Activated T-cell treated with anti-CD3 and anti-CD28 coated beads, Interleukin-2, amount 50 U/mL, for 24 hours (primary cell): ENCODE data around the gene MSL2.
"Not testable (repeated sequence)": the region's sequence is repeated elsewhere in the genome, so short reads cannot be mapped to it uniquely, and the experiment has no call there.

Source experiments
- DNase-seq: peaks from one replicate; pipeline ENCODE4 v3.0.0-alpha.2; 2020
- H3K27ac Mint-ChIP-seq: 2 replicates; pipeline ENCODE4 v1.8.0; 2020; ENCODE audit warnings: mild to moderate bottlenecking, mixed read lengths
- H3K27me3 Mint-ChIP-seq: 2 replicates; pipeline ENCODE4 v1.8.0; 2020; ENCODE audit warnings: mixed read lengths
- H3K36me3 Mint-ChIP-seq: 2 replicates; pipeline ENCODE4 v1.8.0; 2020; ENCODE audit warnings: low read depth, mixed read lengths
- H3K4me1 Mint-ChIP-seq: 2 replicates; pipeline ENCODE4 v1.8.0; 2020; ENCODE audit warnings: low read depth, mixed read lengths
- H3K4me3 Mint-ChIP-seq: 2 replicates; pipeline ENCODE4 v1.8.0; 2020; ENCODE audit warnings: mild to moderate bottlenecking, moderate library complexity, mixed read lengths
- H3K9me3 Mint-ChIP-seq: 2 replicates; pipeline ENCODE4 v1.8.0; 2020; ENCODE audit warnings: mixed read lengths

MSL2 gene

DNA sequence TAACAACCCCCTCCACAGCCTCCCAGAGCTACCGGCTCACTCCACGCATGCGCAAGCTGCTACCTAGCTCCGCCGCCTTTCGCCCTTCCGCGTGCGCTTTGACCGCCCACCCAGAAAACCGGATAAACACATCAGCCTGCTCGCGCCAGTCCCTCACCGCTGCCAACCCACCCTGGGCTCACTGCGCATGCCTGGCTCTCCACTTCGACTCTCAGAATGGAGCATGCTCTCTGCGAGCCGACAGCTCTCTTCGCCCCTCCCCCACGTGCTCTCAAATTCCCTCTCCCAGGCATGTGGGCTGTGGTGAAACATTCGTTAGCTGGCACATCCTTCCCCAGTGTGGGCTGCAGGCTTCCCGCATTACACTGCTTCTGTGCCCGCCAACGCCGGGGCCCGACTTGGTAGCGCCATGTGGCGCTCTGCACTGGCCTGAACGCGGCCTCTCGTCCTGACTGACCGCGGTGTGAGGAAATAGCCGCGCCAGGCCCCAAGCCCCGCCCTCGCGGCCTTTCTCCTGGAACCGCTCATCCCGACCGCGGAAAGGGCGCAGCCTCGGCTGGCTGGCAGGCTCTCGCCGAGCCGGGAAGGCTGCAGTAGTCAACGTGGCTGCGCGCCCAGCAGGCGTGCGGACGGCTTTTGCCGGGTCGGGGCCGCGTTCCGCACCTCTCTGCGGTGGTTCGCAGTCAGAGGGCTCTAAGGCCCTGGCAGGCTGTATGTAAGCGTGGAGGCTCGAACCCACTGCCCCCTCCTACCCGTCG, 445 bp upstream of the MSL2 start:
- H3K27ac Mint-ChIP-seq, result peak overlapping the region; percentile 98
- peaks cover 47% of the 10 kb centered on the region for H3K36me3 Mint-ChIP-seq
- H3K9me3 Mint-ChIP-seq, result no peaks in the 10 kb centered on the region
- peak overlapping the region; percentile 93 for H3K4me3 Mint-ChIP-seq
- peaks cover 37% of the 10 kb centered on the region for H3K4me1 Mint-ChIP-seq
- DNase-seq, result peak; percentile 99
- H3K27me3 Mint-ChIP-seq, result no peaks in the 10 kb centered on the region

DNA sequence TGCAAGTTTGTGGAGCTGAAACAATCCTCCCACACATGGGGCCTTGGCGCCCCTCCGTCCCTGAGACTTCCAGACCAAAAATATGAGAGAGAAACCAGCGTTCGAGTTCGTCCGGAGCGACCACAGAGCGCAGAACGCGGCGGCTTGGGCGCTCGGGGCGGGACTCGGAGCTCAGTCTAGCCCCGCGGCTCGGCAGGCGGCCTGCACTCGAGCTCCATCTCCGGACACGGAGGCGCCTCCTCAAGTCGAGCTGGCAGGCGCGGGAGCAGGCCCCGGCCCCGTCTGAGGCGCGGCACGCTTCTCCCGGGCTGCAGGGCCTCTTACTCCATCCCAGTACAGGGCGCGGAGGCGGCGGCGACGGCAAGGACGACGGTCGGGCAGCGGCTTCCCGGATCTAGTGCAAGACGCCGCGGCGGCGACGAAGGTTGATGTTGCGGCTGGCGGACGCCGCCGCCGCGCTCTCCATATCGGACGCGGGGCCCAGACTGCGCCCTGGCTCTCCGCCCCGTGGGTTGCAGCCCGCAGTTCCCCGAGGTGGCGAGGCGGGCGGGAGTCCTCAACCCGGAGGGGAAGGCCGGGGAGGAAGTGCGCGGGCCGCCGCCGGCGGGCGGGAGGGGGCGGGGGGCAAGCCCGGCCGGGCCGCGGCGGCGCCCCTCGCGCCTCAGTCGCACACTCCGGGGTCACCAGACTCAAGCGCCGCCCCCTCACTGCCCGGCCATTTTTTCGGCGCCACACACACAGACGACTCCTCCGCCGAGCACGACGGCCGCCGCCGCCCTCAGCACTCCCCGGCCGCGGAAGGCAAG, 674 bp downstream of the MSL2 start:
- no peak for DNase-seq
- Mint-ChIP-seq H3K27ac (peak overlapping the region; percentile 98), H3K4me3 (peak overlapping the region; percentile 93), H3K9me3 (no peaks in the 10 kb centered on the region), H3K36me3 (peaks cover 57% of the 10 kb centered on the region), H3K27me3 (no peaks in the 10 kb centered on the region), H3K4me1 (peaks cover 48% of the 10 kb centered on the region)

DNA sequence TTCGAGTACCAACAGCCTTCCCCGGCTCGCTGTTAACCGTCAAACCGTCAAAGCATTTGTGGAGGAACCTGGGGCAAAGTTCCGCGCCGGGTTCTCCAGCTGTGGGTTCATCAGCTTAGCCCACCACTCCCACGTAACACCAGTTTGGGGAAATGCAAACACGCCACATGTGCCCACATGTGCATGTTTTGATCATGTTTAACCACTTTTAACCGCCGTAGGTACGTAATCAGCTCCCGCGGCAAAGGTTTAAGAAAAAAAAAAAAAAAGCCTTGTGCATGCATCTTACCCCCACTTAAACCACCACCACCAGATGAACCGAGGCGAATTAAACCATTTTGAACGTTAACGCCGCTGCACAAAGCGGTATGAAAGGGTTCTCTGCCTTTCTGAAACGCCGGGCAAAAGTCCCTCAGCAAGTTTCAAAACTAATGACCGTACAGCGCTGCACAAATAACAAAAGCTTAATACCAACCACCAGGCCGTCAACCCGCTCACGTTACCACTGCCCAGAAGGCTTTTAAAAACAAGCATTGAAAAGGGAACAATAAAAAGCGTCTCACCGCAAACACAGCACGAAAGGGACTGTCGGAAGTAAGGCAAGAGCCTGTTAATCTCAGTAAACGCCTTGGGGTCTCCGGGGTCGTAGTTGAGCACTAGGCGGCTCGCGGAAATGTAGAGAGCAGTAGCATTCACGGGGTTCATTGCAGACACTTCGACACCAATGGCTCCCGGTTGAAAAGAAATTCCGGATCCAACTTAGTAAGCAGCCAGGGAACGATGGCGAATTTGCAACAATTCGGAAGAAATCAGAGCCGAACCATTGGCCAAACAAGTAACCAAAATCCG, 1.5 kb downstream of the MSL2 start:
- Mint-ChIP-seq H3K9me3 (no peaks in the 10 kb centered on the region), H3K4me1 (peaks cover 57% of the 10 kb centered on the region), H3K4me3 (peak overlapping the region; percentile 93), H3K27ac (peak overlapping the region; percentile 98), H3K27me3 (no peaks in the 10 kb centered on the region), H3K36me3 (peaks cover 63% of the 10 kb centered on the region)
- peak; percentile 74 for DNase-seq

- Mint-ChIP-seq H3K27me3 (no peaks in the 10 kb centered on the region), H3K36me3 (peaks cover 70% of the 10 kb centered on the region), H3K27ac (peak overlapping the region; percentile 98), H3K9me3 (no peaks in the 10 kb centered on the region), H3K4me3 (peak overlapping the region; percentile 93), H3K4me1 (peaks cover 68% of the 10 kb centered on the region)
- no peak for DNase-seq
Observed at GRCh38 chr3:136193278-136194054, 2.7 kb downstream of the MSL2 start.

GRCh38 chr3:136192831-136193230, 3.3 kb downstream of the MSL2 start:
- Mint-ChIP-seq H3K4me3 (peak overlapping the region; percentile 93), H3K9me3 (no peaks in the 10 kb centered on the region), H3K4me1 (peaks cover 69% of the 10 kb centered on the region), H3K27ac (peak overlapping the region; percentile 98), H3K27me3 (no peaks in the 10 kb centered on the region), H3K36me3 (peaks cover 70% of the 10 kb centered on the region)
- no peak for DNase-seq

GRCh38 chr3:136192195-136192594, 3.9 kb downstream of the MSL2 start:
- H3K27me3 Mint-ChIP-seq, H3K9me3 Mint-ChIP-seq, DNase-seq: not testable (repeated sequence)
- H3K36me3 Mint-ChIP-seq, result peaks cover 69% of the 10 kb centered on the region
- H3K4me1 Mint-ChIP-seq, result peaks cover 69% of the 10 kb centered on the region
- H3K27ac Mint-ChIP-seq, result peak overlapping the region; percentile 83
- H3K4me3 Mint-ChIP-seq, result peak overlapping the region; percentile 93

DNA sequence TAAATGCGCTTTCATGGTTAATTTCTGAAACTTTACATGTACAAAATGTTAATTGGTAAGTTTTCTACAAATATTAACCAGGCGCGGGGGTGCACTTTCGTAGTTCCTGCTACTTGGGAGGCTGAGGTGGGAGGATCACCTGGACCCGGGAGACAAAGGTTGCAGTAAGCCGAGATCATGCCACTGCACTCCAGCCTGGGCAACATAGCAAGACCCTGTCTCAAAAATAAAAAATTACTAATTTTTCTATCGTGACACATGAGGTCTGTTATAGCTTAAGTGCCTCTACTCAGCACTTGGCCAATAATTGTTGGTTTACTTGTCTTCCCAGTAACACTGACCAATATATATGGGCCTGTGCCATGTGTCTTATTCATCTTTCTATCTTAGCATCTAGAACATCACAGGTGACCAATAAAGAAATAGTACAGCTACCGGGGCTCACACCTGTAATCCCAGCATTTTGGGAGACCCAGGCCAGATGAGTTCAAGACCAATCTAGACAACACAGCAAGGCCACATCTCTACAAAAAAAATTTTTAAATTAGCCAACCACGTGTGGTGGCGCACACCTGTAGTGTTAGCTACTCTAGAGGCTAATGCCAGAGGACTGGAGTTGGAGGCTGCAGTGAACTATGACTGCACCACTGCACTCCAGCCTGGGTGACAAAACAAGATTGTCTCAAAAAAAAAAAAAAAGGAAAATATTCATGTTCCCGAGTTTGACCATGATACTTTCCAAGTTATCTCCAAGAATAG, 6.1 kb downstream of the MSL2 start:
- Mint-ChIP-seq H3K27me3 (no peaks in the 10 kb centered on the region), H3K9me3 (no peaks in the 10 kb centered on the region), H3K4me3 (peak overlapping the region; percentile 93), H3K4me1 (peaks cover 83% of the 10 kb centered on the region), H3K27ac (peak overlapping the region; percentile 83), H3K36me3 (peaks cover 57% of the 10 kb centered on the region)
- DNase-seq, result no peak

DNA sequence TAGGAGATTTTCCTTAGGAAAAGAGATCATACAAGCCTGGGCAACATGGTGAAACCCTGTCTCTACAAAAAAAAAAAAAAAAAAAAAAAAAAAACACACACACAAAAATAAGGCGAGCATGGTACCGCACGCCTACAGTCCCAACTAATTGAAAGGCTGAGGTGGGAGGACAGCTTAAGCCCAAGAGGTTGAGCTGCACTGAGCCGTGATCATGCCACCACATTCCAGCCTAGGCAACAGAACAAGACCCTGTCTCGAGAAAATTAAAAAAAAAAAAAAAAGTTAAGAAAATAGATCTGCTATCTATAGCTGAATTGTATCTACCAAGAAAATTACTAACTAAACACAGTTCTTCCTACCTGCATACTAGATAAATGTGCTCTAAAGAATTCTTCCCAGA, 7.1 kb downstream of the MSL2 start:
- Mint-ChIP-seq H3K27me3 (no peaks in the 10 kb centered on the region), H3K4me3 (peak overlapping the region; percentile 46), H3K4me1 (peaks cover 92% of the 10 kb centered on the region), H3K9me3 (no peaks in the 10 kb centered on the region), H3K36me3 (peaks cover 47% of the 10 kb centered on the region), H3K27ac (peak overlapping the region; percentile 82)
- no peak for DNase-seq

DNA sequence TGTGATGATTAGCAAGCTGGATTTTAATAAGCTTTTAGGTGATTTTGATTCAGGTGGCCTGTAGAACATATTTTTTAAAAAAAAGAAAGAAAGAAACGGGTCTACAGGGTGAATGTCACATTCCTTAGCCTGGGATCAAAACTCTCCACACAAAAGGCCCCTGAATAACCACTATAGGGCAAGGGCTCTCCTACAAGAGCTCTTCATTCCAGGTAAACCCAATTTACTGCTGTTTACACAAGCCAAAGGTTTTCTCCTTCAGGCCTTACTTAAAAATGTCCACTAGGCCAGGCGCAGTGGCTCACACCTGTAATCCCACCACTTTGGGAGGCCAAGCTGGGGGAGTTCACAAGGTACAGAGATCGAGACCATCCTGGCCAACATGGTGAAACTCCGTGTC, 8.3 kb downstream of the MSL2 start:
- no peak overlapping the region for H3K4me3 Mint-ChIP-seq

DNA sequence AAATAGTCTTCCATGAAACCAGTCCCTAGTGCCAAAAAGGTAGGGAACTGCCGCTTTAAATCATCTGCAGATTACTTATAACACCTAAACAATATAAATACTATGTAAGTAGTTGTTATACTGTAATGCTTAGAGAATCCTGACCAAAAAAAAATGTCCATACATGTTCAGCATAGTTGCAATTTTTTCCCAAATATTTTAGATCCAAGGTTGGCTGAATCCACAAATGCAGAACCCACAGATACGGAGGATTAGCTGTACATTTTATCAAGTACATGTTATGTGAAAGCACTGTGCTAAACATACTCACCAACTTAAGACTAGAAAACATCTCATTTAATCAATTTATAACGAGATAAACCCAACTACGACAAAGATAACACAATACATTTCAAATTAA, 9.3 kb downstream of the MSL2 start:
- peak overlapping the region; percentile 2 for H3K27ac Mint-ChIP-seq
- no peak for DNase-seq
- H3K27me3 Mint-ChIP-seq, result no peaks in the 10 kb centered on the region
- peak overlapping the region; percentile 5 for H3K4me3 Mint-ChIP-seq
- H3K9me3 Mint-ChIP-seq, result no peaks in the 10 kb centered on the region
- H3K36me3 Mint-ChIP-seq, result peaks cover 27% of the 10 kb centered on the region
- H3K4me1 Mint-ChIP-seq, result peaks cover 95% of the 10 kb centered on the region

More for the DNA sequence above, 8.3 kb downstream of the MSL2 start:
- Mint-ChIP-seq H3K4me1 (peaks cover 95% of the 10 kb centered on the region), H3K27me3 (no peaks in the 10 kb centered on the region), H3K27ac (peak overlapping the region; percentile 63), H3K9me3 (no peaks in the 10 kb centered on the region), H3K36me3 (peaks cover 36% of the 10 kb centered on the region)
- DNase-seq, result no peak

DNA sequence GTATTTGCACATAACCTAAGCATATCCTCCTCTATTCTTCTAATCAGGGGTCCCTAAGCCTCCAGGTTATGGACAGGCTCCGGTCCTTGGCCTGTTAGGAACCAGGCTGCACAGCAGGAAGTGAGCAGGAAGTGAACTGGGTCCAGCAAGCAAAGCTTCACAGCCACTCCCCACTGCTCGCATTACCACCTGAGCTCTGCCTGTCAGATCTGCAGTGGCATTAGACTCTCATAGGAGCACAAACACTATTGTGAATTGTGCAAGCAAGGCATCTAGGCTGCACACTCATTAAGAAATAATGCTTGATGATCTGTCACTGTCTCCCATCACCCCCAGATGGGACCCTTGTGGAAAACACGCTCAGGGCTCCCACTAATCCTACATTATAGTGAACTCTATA, 9.8 kb downstream of the MSL2 start:
- no peak for DNase-seq
- Mint-ChIP-seq H3K27ac (peak overlapping the region; percentile 9), H3K36me3 (peaks cover 23% of the 10 kb centered on the region), H3K9me3 (no peaks in the 10 kb centered on the region), H3K4me1 (peaks cover 93% of the 10 kb centered on the region), H3K4me3 (no peak overlapping the region), H3K27me3 (no peaks in the 10 kb centered on the region)

GRCh38 chr3:136184703-136185102, 11.4 kb downstream of the MSL2 start:
- Mint-ChIP-seq H3K4me3 (no peak overlapping the region), H3K9me3 (no peaks in the 10 kb centered on the region), H3K27me3 (no peaks in the 10 kb centered on the region), H3K27ac (peak overlapping the region; percentile 68), H3K4me1 (peaks cover 87% of the 10 kb centered on the region), H3K36me3 (peaks cover 13% of the 10 kb centered on the region)
- no peak for DNase-seq

DNA sequence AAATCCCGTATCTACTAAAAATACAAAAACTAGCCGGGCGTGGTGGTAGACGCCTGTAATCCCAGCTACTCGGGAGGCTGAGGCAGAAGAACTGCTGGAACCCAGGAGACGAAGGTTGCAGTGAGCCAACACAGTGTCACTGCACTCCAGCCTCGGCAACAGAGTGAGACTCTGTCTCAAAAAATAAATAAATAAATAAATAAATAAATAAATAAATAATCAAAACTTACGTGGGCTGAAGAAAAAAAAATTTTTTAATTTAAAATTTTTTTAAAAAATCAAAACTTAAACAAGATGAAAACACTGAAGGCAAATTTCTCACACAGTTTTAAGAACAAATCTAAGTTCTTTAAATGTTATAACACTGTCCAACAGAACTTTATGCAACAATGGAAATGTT, 14.4 kb downstream of the MSL2 start:
- H3K27me3 Mint-ChIP-seq, result no peaks in the 10 kb centered on the region
- no peak overlapping the region for H3K4me3 Mint-ChIP-seq
- H3K36me3 Mint-ChIP-seq, result peaks cover 11% of the 10 kb centered on the region

More for the DNA sequence above, 14.4 kb downstream of the MSL2 start:
- Mint-ChIP-seq H3K27ac (peak overlapping the region; percentile 64), H3K4me1 (peaks cover 85% of the 10 kb centered on the region), H3K9me3 (no peaks in the 10 kb centered on the region)
- DNase-seq, result no peak
